A549 (cell line): ENCODE data around the gene GDF10. TPM values are rescaled to one million over a fixed set of nuclear protein-coding genes. Genes with fewer than 3 reads are reported as not detected.

Experiments used
- ATAC-seq, 2 experiments: fragments of 200-7000 bp in 1 of 2; fragments of >200 bp in 1 of 2; cut with Nextera tagmentation in 1 of 2; cut with Tn5 transposase in 1 of 2; 3 replicates each; pipeline versions ENCODE4 v1.8.0 to v1.9.1; 2018 to 2020; ENCODE audit warnings: mild to moderate bottlenecking in 1 of 2, moderate library complexity in 1 of 2
- CTCF ChIA-PET: fragments of 300-600 bp; sonication (Branson Sonifier 250); formaldehyde crosslinking; extraction: SDS; loops from one replicate; lab custom pipeline; 2021; ENCODE audit warnings: antibody characterized with exemption, inconsistent platforms; lab: Yijun Ruan, JAX
- POLR2A ChIA-PET: fragments of 350-600 bp; formaldehyde crosslinking; extraction: SDS; loops from one replicate; lab custom pipeline; 2021; ENCODE audit warnings: antibody characterized with exemption, inconsistent platforms; lab: Yijun Ruan, JAX
- DNase-seq, 2 experiments: peaks; one replicate each; pipeline versions ENCODE4 v3.0.0 to v3.0.0-alpha.2; 2011 to 2016; ENCODE audit warnings: low read depth in 1 of 2, low spot score in 1 of 2
- FAIRE-seq: peaks from 2 replicates; lab custom pipeline; 2011; peaks lifted over from hg19 to GRCh38; lab: Jason Lieb, UNC
- H3K27ac ChIP-seq, 2 experiments: fragments of >200 bp; sonication (Bioruptor Twin); formaldehyde crosslinking; 3 replicates each; pipeline ENCODE4 v1.5.1; 2016 to 2017
- H3K4me1 ChIP-seq: fragments of >200 bp; sonication (Bioruptor Twin); formaldehyde crosslinking; 3 replicates; pipeline ENCODE4 v1.6.1; 2016
- H3K4me2 ChIP-seq: fragments of >200 bp; sonication (Bioruptor Twin); formaldehyde crosslinking; 3 replicates; pipeline ENCODE4 v1.6.1; 2016
- H3K4me3 ChIP-seq: fragments of >200 bp; sonication (Bioruptor Twin); formaldehyde crosslinking; 3 replicates; pipeline ENCODE4 v1.5.1; 2016
- H3K9me3 ChIP-seq: fragments of >200 bp; sonication (Bioruptor Twin); formaldehyde crosslinking; 3 replicates; pipeline ENCODE4 v1.6.1; 2016
- CHD2 ChIP-seq: fragments of 150-350 bp; IDR thresholded peaks from 2 replicates; pipeline ENCODE4 v1.6.1; 2014; ENCODE audit warnings: low read length; ENCODE audit not compliant: partially characterized antibody
- EHMT2 ChIP-seq: fragments of 200-600 bp; sonication (generic); IDR thresholded peaks from 2 replicates; pipeline ENCODE4 v1.6.1; 2016; ENCODE audit warnings: antibody characterized with exemption, low read depth, mild to moderate bottlenecking, moderate library complexity
- ESRRA ChIP-seq: fragments of 150-350 bp; IDR thresholded peaks from 2 replicates; pipeline ENCODE4 v1.6.1; 2014; ENCODE audit warnings: mild to moderate bottlenecking, low read length, borderline replicate concordance
- FOSB ChIP-seq: fragments of 250-450 bp; sonication (Bioruptor Pico); IDR thresholded peaks from 2 replicates; pipeline ENCODE4 v1.5.0; 2020; ENCODE audit warnings: mild to moderate bottlenecking, moderate library complexity
- HEYL ChIP-seq: fragments of 250-450 bp; sonication (Bioruptor Pico); IDR thresholded peaks from 2 replicates; pipeline ENCODE4 v1.8.0; 2021; ENCODE audit warnings: mild to moderate bottlenecking, moderate library complexity
- HOXA7 ChIP-seq: fragments of 250-450 bp; sonication (Bioruptor Pico); IDR thresholded peaks from 2 replicates; pipeline ENCODE4 v1.5.0; 2020; ENCODE audit warnings: mild to moderate bottlenecking, moderate library complexity
- HOXB13 ChIP-seq: fragments of 250-450 bp; sonication (Bioruptor Pico); IDR thresholded peaks from 2 replicates; pipeline ENCODE4 v1.5.0; 2020; ENCODE audit warnings: low read depth, mild to moderate bottlenecking, moderate library complexity
- JUN ChIP-seq, 2 experiments: fragments of >200 bp; sonication (Bioruptor Twin); formaldehyde crosslinking; IDR thresholded peaks; 2 replicates in 1 of 2; 3 replicates in 1 of 2; pipeline ENCODE4 v1.6.1; 2016 to 2017
- MAFK ChIP-seq: fragments of 450-650 bp; IDR thresholded peaks from 2 replicates; pipeline ENCODE4 v1.6.1; 2014; ENCODE audit not compliant: partially characterized antibody
- MAZ ChIP-seq: fragments of 150-350 bp; IDR thresholded peaks from 2 replicates; pipeline ENCODE4 v1.6.1; 2014; ENCODE audit warnings: antibody characterized with exemption, low read depth, low read length, borderline replicate concordance
- NFE2L2 ChIP-seq: fragments of 150-350 bp; conservative IDR thresholded peaks from 2 replicates; pipeline ENCODE4 v1.6.1; 2014; ENCODE audit warnings: low read length
- NPAS2 ChIP-seq: fragments of 250-450 bp; sonication (Bioruptor Pico); IDR thresholded peaks from 2 replicates; pipeline ENCODE4 v1.8.0; 2022; ENCODE audit warnings: mild to moderate bottlenecking, moderate library complexity, borderline replicate concordance
- POLR2A ChIP-seq: IDR thresholded peaks from 2 replicates; pipeline ENCODE4 v1.6.1; 2012; ENCODE audit warnings: mild to moderate bottlenecking, low read length
- POLR2AphosphoS2 ChIP-seq: conservative IDR thresholded peaks from 2 replicates; pipeline ENCODE4 v1.6.1; 2012; ENCODE audit warnings: low read length, improper control_type of control experiment, inconsistent platforms
- RARB ChIP-seq: fragments of 250-450 bp; sonication (Bioruptor Pico); IDR thresholded peaks from 2 replicates; pipeline ENCODE4 v1.8.0; 2021; ENCODE audit warnings: mild to moderate bottlenecking, moderate library complexity
- RCOR1 ChIP-seq: fragments of 150-350 bp; IDR thresholded peaks from 2 replicates; pipeline ENCODE4 v1.6.1; 2014; ENCODE audit warnings: antibody characterized with exemption, low read length, low read depth
- RFX5 ChIP-seq: fragments of 450-650 bp; IDR thresholded peaks from 2 replicates; pipeline ENCODE4 v1.7.1; 2014; ENCODE audit warnings: antibody characterized with exemption, mild to moderate bottlenecking, moderate library complexity
- RNF2 ChIP-seq: fragments of 200-600 bp; sonication (generic); IDR thresholded peaks from 2 replicates; pipeline ENCODE4 v1.6.1; 2016; ENCODE audit warnings: low read depth, mild to moderate bottlenecking, antibody characterized with exemption, moderate library complexity, borderline replicate concordance
- ZSCAN20 ChIP-seq: fragments of 250-450 bp; sonication (Bioruptor Pico); IDR thresholded peaks from 2 replicates; pipeline ENCODE4 v1.8.0; 2022; ENCODE audit warnings: mild to moderate bottlenecking, moderate library complexity
- WGBS: methylation state at CpG from one replicate; pipeline ENCODE4 v1.1.6; 2017; ENCODE audit errors: missing lambda C conversion rate; 5-methylcytosine and 5-hydroxymethylcytosine counted together
- polyA plus RNA-seq, 4 experiments: library from polyadenylated mRNA; depleted of rRNA in 3 of 4; stranded (reverse); fragments of >200 nt; fragmentation: RNase III in 1 of 4; extraction: RNeasy Plus Mini Kit Qiagen cat#74134 plus additional on column Dnase treatment in 1 of 4; gene quantifications; 2 replicates in 3 of 4; 3 replicates in 1 of 4; pipeline ENCODE4 v1.2.3, GENCODE V29; 2011 to 2017
- TF ChIP-seq, protein P1 (sequence below): fragments of >200 bp; sonication (Bioruptor Twin); formaldehyde crosslinking; IDR thresholded peaks from 3 replicates; pipeline ENCODE4 v1.5.1; 2016
- TF ChIP-seq, protein P2 (sequence below): IDR thresholded peaks from 2 replicates; pipeline ENCODE4 v1.6.1; 2012
- TF ChIP-seq, protein P3 (sequence below): fragments of 250-450 bp; sonication (Bioruptor Pico); IDR thresholded peaks from 2 replicates; pipeline ENCODE4 v1.5.0; 2020; ENCODE audit warnings: low read depth, mild to moderate bottlenecking, moderate library complexity
- TF ChIP-seq, protein P4 (sequence below): fragments of >200 bp; sonication (Bioruptor Twin); formaldehyde crosslinking; IDR thresholded peaks from 3 replicates; pipeline ENCODE4 v1.6.1; 2016

The GDF10 gene
- polyA plus RNA-seq, 2 of the 4 experiments (the other 2 are of a cell fraction), result 0.10 TPM; not detected in 1

DNA sequence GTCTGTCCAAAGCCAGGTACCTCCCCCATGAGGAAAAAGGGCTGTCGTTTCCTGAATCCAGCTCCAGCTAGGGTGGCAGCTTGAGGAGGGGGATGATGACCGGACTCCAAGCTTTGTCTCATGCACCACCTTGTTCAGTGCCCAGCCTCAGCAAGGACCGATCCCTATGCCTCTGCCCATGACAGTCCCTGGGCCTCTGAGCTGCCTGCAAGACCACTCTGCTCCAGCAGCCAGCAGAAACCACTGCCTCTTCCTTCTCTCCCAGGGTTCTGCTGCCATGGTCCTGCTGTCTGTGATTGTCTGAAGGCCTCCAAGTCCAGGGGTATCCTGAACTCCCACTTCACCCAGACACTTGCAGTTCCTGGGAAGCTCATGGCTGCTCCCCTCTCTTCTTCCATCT lies 21.3 kb upstream of the GDF10 start:
- Histone ChIP-seq H3K4me3 (no peak overlapping the region), H3K9me3 (peaks cover under 1% of the 10 kb centered on the region; the same call in 1 of the 3 replicates), H3K4me1 (no peaks in the 10 kb centered on the region), H3K27ac (no peak overlapping the region), H3K4me2 (no peak overlapping the region)
- ATAC-seq (no peak; a peak in 1 of 6 replicates), DNase-seq (no peak), FAIRE-seq (no peak)
- WGBS, result 52% methylated on average over 3 of the region's 3 CpGs
- TF ChIP-seq HOXA7 (no peak), MAZ (no peak), HOXB13 (no peak), RFX5 (no peak), JUN (IDR thresholded peaks at IDR 0.05) (no peak), ZSCAN20 (no peak), FOSB (CRISPR knock-in tag) (no peak)
- TF ChIP-seq, protein P1, sequence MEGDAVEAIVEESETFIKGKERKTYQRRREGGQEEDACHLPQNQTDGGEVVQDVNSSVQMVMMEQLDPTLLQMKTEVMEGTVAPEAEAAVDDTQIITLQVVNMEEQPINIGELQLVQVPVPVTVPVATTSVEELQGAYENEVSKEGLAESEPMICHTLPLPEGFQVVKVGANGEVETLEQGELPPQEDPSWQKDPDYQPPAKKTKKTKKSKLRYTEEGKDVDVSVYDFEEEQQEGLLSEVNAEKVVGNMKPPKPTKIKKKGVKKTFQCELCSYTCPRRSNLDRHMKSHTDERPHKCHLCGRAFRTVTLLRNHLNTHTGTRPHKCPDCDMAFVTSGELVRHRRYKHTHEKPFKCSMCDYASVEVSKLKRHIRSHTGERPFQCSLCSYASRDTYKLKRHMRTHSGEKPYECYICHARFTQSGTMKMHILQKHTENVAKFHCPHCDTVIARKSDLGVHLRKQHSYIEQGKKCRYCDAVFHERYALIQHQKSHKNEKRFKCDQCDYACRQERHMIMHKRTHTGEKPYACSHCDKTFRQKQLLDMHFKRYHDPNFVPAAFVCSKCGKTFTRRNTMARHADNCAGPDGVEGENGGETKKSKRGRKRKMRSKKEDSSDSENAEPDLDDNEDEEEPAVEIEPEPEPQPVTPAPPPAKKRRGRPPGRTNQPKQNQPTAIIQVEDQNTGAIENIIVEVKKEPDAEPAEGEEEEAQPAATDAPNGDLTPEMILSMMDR, result no peak
- TF ChIP-seq, protein P2, sequence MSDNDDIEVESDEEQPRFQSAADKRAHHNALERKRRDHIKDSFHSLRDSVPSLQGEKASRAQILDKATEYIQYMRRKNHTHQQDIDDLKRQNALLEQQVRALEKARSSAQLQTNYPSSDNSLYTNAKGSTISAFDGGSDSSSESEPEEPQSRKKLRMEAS, result no peak
- ChIA-PET CTCF (interaction anchor here (1.1 to 2.5 kb wide), 3 partner anchors 13 to 254 kb away, joined by 3 to 6 read pairs (median 6); no protein-coding TSS in a partner anchor), POLR2A (no interaction called here)

DNA sequence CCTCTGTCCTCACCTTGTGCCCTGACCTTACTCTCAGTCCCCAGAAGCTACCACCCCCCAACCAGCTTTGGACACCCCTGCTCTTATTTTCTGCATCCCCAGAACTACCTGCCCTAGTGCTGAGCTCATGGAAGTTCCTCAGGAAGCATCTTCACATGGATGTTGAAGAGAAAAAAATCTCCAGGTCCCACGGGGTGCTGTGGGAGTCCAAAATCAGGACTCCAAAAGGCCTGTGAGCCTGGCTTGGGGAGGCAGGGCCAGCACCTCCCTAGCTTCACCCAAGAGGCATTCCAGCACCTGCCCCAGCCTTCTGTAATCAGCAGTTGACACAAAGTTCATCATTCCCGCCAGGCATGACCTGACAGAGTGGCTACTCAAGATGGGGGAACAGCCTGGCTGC lies 20.7 kb upstream of the GDF10 start:
- TF ChIP-seq ESRRA (no peak), POLR2A (no peak), HEYL (CRISPR knock-in tag) (no peak), CHD2 (no peak), MAFK (no peak), NFE2L2 (no peak), RCOR1 (no peak), EHMT2 (no peak), RNF2 (no peak), MAZ (no peak), HOXA7 (no peak), RARB (CRISPR knock-in tag) (no peak), NPAS2 (CRISPR knock-in tag) (no peak), POLR2AphosphoS2 (no peak)
- TF ChIP-seq, protein P1, result no peak
- TF ChIP-seq, protein P2, result no peak
- TF ChIP-seq, protein P3, sequence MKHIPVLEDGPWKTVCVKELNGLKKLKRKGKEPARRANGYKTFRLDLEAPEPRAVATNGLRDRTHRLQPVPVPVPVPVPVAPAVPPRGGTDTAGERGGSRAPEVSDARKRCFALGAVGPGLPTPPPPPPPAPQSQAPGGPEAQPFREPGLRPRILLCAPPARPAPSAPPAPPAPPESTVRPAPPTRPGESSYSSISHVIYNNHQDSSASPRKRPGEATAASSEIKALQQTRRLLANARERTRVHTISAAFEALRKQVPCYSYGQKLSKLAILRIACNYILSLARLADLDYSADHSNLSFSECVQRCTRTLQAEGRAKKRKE (CRISPR knock-in tag), result no peak
- TF ChIP-seq, protein P4, sequence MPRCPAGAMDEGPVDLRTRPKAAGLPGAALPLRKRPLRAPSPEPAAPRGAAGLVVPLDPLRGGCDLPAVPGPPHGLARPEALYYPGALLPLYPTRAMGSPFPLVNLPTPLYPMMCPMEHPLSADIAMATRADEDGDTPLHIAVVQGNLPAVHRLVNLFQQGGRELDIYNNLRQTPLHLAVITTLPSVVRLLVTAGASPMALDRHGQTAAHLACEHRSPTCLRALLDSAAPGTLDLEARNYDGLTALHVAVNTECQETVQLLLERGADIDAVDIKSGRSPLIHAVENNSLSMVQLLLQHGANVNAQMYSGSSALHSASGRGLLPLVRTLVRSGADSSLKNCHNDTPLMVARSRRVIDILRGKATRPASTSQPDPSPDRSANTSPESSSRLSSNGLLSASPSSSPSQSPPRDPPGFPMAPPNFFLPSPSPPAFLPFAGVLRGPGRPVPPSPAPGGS, result no peak
- 32% methylated on average over 2 of the region's 2 CpGs for WGBS
- no peaks in the 10 kb centered on the region; the same call in 2 of the 3 replicates for H3K9me3 ChIP-seq
- no peaks in the 10 kb centered on the region for H3K4me1 ChIP-seq
- H3K4me3 ChIP-seq, result no peak overlapping the region
- no peak for FAIRE-seq
- no peak overlapping the region for H3K4me2 ChIP-seq
- no peak for DNase-seq
- no peak overlapping the region for H3K27ac ChIP-seq
- ATAC-seq, result no peak
- POLR2A ChIA-PET, result no interaction called here
- CTCF ChIA-PET, result interaction anchor here (1.1 to 2.5 kb wide), 3 partner anchors 12 to 254 kb away, joined by 3 to 6 read pairs (median 6); no protein-coding TSS in a partner anchor
